Activated naive CD8-positive, alpha-beta T cell (primary cell): Measurements from ENCODE around the gene ELOVL5.

Source experiments
- H3K27ac Mint-ChIP-seq: one replicate; pipeline ENCODE4 v1.8.0; 2021; ENCODE audit warnings: mixed read lengths
- H3K27me3 Mint-ChIP-seq: one replicate; pipeline ENCODE4 v1.8.0; 2021; ENCODE audit warnings: mixed read lengths
- H3K36me3 Mint-ChIP-seq: one replicate; pipeline ENCODE4 v1.8.0; 2021; ENCODE audit warnings: mixed read lengths
- H3K4me1 Mint-ChIP-seq: one replicate; pipeline ENCODE4 v1.8.0; 2021; ENCODE audit warnings: low read depth, mixed read lengths
- H3K4me3 Mint-ChIP-seq: one replicate; pipeline ENCODE4 v1.8.0; 2021; ENCODE audit warnings: mild to moderate bottlenecking, mixed read lengths
- H3K9me3 Mint-ChIP-seq: one replicate; pipeline ENCODE4 v1.8.0; 2021; ENCODE audit warnings: low read depth, mixed read lengths

ELOVL5 gene

DNA sequence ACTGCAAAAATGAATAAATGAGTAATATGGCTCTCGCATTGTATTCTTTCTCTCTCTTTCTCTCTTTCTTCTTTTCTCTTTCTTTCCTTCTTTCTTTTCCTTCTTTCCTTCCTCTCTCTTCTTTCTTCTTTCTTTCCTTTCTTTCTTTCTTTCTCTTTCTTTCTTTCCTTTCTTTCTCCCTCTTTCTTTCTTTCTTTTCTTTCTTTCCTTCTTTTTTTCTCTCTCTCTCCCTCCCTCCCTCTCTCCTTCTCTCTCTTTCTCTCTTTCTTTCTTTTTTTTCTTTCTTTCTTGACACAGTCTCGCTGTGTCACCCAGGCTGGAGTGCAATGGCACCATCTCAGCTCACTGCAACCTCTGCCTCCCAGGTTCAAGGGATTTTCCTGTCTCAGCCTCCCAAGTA is 20.3 kb upstream of the ELOVL5 start:
- H3K36me3 Mint-ChIP-seq, result peaks cover 4% of the 10 kb centered on the region
- no peaks in the 10 kb centered on the region for H3K27me3 Mint-ChIP-seq
- no peaks in the 10 kb centered on the region for H3K9me3 Mint-ChIP-seq
- no peak overlapping the region for H3K27ac Mint-ChIP-seq
- peaks cover 6% of the 10 kb centered on the region for H3K4me1 Mint-ChIP-seq
- no peak overlapping the region for H3K4me3 Mint-ChIP-seq

DNA sequence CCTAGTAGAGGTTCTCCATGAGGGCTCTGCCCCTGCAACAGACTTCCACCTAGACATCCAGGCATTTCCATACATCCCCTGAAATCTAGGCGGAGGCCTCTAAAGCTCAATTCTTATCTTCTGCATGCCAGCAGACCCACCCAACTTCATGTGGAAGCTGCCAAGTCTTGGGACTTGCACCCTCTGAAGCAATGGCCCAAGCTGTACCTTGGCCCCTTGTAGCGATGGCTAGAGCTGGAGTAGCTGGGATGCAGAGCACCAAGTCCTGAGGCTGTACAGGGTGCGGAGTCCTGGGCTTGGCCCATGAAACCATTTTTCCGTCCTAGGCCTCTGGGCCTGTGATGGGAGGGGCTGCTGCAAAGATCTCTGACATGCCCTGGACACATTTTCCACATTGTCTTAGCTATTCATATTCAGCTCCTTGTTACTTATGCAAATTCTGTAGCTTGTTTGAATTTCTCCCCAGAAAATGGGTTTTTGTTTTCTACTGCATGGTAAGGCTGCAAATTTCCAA is 17.4 kb upstream of the ELOVL5 start:
- Mint-ChIP-seq H3K4me3 (no peak overlapping the region), H3K27me3 (no peaks in the 10 kb centered on the region), H3K27ac (no peak overlapping the region), H3K9me3 (no peaks in the 10 kb centered on the region), H3K4me1 (peaks cover 18% of the 10 kb centered on the region), H3K36me3 (peaks cover 4% of the 10 kb centered on the region)

DNA sequence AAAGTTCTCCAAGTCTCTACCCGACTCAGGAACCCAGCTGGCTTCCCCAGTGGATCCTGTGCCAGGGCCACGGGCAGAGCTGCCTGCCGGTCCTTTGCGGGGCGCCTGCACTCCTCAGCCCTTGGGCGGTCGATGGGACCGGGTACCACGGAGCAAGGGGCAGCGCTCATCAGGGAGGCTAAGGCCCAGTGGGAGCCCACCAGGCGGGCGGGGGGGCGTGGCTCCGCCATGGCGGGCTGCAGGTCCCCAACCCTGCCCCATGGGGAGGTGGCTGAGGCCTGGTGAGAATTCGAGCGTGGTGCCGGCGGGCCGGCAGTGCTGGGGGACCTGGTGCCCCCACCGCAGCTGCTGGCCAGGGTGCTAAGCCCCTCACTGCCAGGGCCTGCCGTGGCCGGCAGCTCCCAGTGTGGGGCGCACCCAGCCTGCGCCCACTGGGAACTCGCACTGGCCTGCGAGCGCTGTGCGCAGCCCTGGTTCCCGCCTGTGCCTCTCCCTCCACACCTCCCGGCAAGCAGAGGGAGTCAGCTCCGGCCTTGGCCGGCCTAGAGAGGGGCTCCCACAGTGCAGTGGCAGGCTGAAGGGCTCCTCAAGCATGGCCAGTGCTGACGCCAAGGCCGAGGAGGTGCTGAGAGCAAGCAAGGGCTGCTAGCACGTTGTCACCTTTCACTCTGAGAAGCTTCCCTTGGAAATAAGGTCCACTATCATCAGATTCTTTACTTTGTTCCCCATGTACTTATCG is 14.8 kb upstream of the ELOVL5 start:
- H3K27me3 Mint-ChIP-seq, result no peaks in the 10 kb centered on the region
- no peak overlapping the region for H3K4me3 Mint-ChIP-seq
- H3K36me3 Mint-ChIP-seq, result peaks cover 4% of the 10 kb centered on the region
- peaks cover 34% of the 10 kb centered on the region for H3K4me1 Mint-ChIP-seq
- no peaks in the 10 kb centered on the region for H3K9me3 Mint-ChIP-seq
- no peak overlapping the region for H3K27ac Mint-ChIP-seq

DNA sequence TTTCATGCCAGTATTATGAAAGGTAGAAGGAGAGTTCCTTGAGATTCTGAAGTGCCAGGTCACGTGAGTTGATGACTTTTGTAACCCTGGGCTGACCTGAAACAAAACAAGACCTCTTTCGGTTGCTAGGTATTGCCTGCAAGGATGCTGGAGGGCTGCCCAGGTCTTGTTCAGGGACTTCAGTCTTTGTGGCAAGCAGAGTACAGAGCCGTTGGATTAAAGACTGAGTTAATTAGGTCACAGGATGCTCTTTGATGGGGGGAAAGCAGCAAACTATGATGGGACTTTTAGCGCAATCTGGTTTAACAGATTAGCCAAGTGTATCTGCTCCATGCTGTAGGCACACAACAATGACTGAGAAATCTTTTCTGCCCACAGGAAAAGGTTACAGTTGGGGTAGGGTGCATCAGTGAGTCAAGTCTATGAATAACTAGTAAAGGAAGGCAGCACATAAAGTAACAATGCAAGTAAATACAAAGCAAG is 12.8 kb upstream of the ELOVL5 start:
- H3K27me3 Mint-ChIP-seq, result no peaks in the 10 kb centered on the region
- H3K9me3 Mint-ChIP-seq, result no peaks in the 10 kb centered on the region
- peak overlapping the region; percentile 67 for H3K4me3 Mint-ChIP-seq
- peak overlapping the region; percentile 81 for H3K27ac Mint-ChIP-seq
- H3K4me1 Mint-ChIP-seq, result peaks cover 43% of the 10 kb centered on the region
- no peaks in the 10 kb centered on the region for H3K36me3 Mint-ChIP-seq

DNA sequence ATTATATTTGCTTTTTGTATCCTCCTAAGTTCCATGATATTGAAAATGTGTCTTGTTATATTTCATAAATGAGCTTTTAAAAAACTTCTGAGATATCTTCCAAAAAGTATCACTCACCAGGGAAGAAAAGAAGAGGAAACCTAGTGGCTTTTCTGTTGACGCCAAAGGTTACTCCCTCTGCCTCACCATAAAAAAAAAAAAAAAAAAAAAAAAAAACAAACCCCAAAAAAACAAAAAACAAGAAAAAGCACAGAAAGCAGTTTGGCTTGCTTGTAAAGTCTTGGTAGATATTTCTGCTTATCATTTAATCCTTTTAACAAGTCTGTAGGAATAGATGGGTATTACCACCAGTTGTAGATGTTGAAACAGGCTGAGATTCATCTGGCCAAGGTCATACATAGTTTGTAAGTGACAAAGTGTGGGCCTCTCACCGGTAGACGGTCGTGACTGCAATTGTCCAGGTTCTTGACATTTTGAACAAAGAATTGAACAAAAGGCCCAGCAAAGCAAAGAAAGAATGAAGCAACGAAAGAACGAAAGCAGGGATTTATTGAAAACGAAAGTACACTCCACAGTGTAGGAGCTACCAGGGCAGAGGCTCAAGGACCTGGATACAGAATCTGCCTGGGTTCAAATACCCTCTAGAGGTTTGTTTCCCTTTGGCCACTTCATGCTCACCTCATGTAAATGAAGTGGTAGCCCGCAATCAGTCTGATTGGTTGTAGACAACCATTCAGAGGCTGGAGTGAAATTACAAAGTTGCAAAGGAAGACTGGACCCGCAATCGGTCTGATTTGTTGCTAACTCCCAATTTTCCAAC is 11.6 kb upstream of the ELOVL5 start:
- H3K4me3 Mint-ChIP-seq, result peak overlapping the region; percentile 83
- H3K9me3 Mint-ChIP-seq, result no peaks in the 10 kb centered on the region
- H3K4me1 Mint-ChIP-seq, result peaks cover 43% of the 10 kb centered on the region
- no peaks in the 10 kb centered on the region for H3K27me3 Mint-ChIP-seq
- no peaks in the 10 kb centered on the region for H3K36me3 Mint-ChIP-seq
- H3K27ac Mint-ChIP-seq, result peak overlapping the region; percentile 92

DNA sequence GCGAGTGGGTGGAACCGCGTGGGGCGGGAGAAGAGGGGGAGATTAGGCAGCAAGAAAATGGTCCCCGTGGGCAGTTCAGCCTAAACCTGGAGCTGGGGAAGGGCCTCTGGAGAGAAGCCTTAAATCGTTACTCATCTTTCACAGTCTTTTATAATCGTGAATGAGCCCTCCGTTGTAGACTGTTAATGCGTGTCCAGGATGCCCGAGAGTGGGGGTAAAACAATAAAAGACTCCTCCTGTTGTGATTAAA is 11.0 kb upstream of the ELOVL5 start:
- no peaks in the 10 kb centered on the region for H3K36me3 Mint-ChIP-seq
- peak overlapping the region; percentile 92 for H3K27ac Mint-ChIP-seq
- H3K4me3 Mint-ChIP-seq, result peak overlapping the region; percentile 83
- no peaks in the 10 kb centered on the region for H3K27me3 Mint-ChIP-seq
- peaks cover 43% of the 10 kb centered on the region for H3K4me1 Mint-ChIP-seq
- H3K9me3 Mint-ChIP-seq, result no peaks in the 10 kb centered on the region

DNA sequence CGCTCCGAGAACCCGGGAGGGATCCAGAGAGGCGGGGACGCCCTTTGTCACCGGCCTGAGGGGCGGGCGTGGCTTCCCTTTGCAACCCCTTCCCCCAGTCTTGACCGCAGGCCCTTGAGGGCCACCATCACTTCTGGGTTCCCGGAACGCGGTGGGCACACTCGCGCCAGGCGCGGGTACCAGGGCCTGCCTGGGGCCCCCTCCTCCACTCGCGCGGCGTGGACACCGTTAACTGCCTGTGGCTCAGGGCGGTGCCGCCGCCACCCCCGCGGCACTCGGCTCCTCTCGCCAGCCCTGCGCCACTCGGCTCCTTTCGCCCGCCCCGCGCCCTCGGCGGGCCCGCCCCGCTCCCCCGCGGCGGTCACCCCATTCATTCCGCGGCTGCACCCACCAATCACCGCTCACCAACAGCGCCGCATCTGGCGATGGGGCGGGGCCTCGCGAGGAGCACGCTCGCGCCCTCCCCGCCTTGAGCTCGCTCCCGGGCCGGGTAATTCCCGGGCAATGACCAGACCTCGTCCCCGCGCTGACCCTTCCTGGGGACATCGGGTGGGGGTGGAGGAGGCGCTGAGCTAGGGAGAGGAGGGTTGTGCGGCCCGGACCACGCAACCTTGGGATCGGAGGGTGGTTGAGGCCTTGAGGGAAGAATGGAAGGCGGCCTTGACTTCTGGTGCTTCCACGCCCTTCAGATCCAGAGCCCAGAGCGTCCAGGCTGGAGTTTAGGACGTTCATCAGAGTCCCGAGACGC is 10.5 kb upstream of the ELOVL5 start:
- Mint-ChIP-seq H3K9me3 (no peaks in the 10 kb centered on the region), H3K4me1 (peaks cover 43% of the 10 kb centered on the region), H3K36me3 (no peaks in the 10 kb centered on the region), H3K27ac (peak overlapping the region; percentile 93), H3K4me3 (peak overlapping the region; percentile 87), H3K27me3 (no peaks in the 10 kb centered on the region)

DNA sequence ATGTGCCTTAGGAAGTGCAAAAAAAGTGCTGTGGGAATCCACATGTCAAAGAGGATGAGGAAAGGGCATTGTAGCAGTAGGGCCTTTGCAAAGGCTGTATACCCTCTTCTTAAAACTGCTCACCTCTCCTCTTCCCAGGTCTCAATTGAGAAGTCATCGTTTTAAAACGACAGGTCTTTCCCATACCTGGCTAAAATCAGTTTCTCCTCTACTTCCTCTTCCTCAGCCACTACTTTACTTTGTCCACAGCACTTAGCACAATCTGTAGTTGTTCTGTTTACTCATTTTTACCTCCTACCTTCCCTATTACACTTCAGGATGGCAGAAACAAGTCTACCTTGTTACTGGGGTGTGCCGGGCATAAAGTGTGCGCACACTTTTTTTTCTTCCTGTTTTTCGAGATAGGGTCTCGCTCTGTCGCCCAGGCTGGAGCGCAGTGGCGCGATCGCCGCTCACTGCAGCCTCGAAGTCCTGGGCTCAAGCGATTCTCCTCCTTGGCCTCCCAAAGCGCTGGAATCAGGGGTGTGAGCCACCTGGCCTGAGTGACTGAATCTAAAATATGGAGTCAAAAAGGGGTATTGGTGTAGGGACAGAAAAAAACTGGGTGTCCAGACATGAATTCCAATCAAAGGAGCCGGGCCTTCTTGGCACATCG is 9.8 kb upstream of the ELOVL5 start:
- Mint-ChIP-seq H3K9me3 (no peaks in the 10 kb centered on the region), H3K27ac (peak overlapping the region; percentile 93), H3K27me3 (no peaks in the 10 kb centered on the region), H3K36me3 (no peaks in the 10 kb centered on the region), H3K4me3 (peak overlapping the region; percentile 87), H3K4me1 (peaks cover 43% of the 10 kb centered on the region)

DNA sequence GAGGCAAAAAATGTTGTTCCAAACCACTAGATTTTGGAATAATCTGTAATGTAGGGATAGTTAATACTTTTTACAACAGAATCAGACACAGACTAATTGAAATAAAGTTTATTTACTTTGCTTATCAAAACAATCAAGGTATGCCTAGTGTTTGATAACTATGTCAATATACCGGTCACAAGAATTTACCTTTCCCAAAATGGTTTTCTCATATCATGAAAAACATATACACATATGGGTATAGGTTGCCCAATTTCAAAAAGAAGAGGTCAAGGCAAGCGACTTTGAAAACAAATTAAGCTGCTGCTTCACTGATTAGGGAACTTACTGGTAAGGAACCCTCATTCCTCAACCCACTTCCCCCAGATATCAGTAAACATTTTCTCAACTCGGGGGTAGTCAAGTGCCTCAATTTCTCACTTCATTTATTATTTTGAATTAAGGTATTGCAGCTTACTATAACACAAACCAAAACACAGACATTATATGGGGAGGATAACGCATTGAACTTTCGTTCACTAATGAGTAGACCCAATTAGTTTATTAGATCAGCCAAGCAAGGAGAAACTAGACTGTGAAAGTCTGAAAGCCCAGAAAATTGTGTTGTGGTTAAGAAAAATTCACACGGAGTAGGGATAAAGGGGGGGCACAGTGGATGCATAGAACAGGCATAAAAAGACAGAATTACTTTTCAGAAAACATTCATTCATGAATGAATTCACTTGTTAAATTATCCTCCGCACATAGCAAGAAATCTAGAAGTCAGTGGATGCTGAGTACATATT is 9.0 kb upstream of the ELOVL5 start:
- no peaks in the 10 kb centered on the region for H3K9me3 Mint-ChIP-seq
- H3K27ac Mint-ChIP-seq, result peak overlapping the region; percentile 46

DNA sequence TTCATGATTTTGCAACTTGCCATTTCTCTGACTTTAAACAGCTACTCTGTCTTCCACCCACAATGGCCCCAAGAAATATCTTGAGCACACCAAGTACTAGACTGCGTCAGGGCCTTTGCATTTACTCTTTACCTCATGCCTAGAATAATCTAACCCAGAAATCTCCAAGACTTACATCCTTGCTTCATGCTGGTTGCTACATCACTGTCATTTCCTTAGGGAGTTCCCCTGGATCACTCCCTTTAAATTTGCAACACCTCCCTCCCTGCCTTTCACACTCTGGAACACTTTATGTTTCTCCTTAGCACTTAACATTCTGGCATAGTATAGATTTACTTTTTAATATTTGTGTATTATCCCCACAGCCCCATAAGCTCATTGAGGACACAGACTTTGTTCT is 4.9 kb upstream of the ELOVL5 start:
- Mint-ChIP-seq H3K36me3 (no peaks in the 10 kb centered on the region), H3K27ac (no peak overlapping the region), H3K9me3 (no peaks in the 10 kb centered on the region), H3K4me1 (peaks cover 20% of the 10 kb centered on the region), H3K27me3 (no peaks in the 10 kb centered on the region), H3K4me3 (no peak overlapping the region)

More for the DNA sequence above, 9.0 kb upstream of the ELOVL5 start:
- H3K27me3 Mint-ChIP-seq, result no peaks in the 10 kb centered on the region
- peak overlapping the region; percentile 87 for H3K4me3 Mint-ChIP-seq
- no peaks in the 10 kb centered on the region for H3K36me3 Mint-ChIP-seq
- peaks cover 43% of the 10 kb centered on the region for H3K4me1 Mint-ChIP-seq

DNA sequence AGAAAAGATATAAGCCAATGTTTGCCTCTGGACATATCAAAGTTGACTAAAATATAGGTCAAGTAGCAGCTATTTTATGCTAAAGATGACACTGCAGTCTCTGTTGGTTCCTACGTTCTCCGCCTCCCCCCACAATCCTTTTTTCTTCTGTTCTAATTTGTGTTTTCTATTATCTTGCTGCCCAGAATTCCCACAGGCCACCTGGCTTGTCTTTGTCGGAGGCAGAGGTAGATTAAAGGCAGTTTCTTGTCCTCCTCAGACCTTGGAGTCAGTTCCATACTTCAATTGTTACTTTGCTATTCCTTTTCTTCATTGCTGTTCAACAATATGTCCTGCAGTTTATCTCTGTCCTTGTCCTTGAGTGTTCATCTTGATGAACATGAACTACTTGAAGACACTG is 3.6 kb upstream of the ELOVL5 start:
- peaks cover 13% of the 10 kb centered on the region for H3K4me1 Mint-ChIP-seq
- no peaks in the 10 kb centered on the region for H3K36me3 Mint-ChIP-seq
- H3K27me3 Mint-ChIP-seq, result no peaks in the 10 kb centered on the region
- no peaks in the 10 kb centered on the region for H3K9me3 Mint-ChIP-seq
- no peak overlapping the region for H3K27ac Mint-ChIP-seq
- no peak overlapping the region for H3K4me3 Mint-ChIP-seq

DNA sequence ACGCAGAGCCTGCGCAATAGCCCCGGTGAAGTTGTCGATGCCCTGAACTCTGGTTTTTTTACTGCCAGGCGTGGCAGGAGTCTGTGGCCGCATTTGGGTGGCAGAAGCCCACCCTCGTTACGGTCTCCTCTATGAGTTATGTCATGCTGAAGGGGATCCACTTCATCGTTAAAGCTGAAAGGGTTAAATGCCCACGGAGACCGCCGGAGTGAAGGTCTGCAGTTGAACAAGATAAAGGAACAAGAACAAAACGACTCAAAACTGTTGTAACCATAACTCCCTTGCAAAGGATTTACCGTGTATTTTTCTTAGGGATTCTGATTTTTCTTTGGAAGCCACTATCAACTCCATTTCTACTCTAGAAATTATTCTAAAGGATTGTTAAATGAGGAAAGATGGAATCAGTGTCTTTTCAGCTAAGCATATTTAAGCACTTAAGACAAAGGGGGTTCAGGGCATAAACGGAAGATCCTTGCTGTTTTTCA is 501 bp upstream of the ELOVL5 start:
- H3K4me3 Mint-ChIP-seq, result peak overlapping the region; percentile 90
- H3K27me3 Mint-ChIP-seq, result no peaks in the 10 kb centered on the region
- peak overlapping the region; percentile 94 for H3K27ac Mint-ChIP-seq
- no peaks in the 10 kb centered on the region for H3K9me3 Mint-ChIP-seq
- H3K36me3 Mint-ChIP-seq, result peaks cover 6% of the 10 kb centered on the region
- H3K4me1 Mint-ChIP-seq, result peaks cover 44% of the 10 kb centered on the region

DNA sequence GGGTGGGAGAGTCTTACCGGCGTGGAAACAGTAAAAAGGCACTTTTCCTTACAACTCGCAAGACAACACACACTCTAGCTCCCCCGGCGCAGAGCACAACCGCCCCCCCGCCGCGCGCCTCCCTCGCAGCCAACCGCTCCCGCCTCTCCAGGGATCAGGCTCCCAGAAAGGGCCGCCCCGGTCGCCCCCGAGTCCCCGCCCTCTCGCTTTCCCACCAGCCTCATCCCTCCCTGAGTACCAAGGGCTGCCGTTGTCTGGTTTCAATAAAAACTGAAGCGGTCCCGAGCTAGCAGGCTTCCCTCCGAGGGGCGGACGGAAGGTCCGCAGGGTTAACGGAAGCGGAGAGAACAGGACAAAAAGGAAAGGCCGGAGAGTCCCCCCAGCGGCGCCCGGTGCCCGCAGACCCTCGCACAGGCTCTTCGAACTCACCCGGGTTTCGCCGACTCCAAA is 804 bp downstream of the ELOVL5 start:
- peak overlapping the region; percentile 89 for H3K27ac Mint-ChIP-seq
- no peaks in the 10 kb centered on the region for H3K9me3 Mint-ChIP-seq
- H3K4me1 Mint-ChIP-seq, result peaks cover 56% of the 10 kb centered on the region
- peak overlapping the region; percentile 97 for H3K4me3 Mint-ChIP-seq
- no peaks in the 10 kb centered on the region for H3K27me3 Mint-ChIP-seq
- H3K36me3 Mint-ChIP-seq, result peaks cover 6% of the 10 kb centered on the region
